Stimulated activated CD4-positive, alpha-beta T cell treated with anti-CD3 and anti-CD28 coated beads, TNF-alpha, amount 100 ng/mL, for 48 hours (primary cell): Measurements from ENCODE around the gene PARG.
"Not testable (repeated sequence)": the region's sequence is repeated elsewhere in the genome, so short reads cannot be mapped to it uniquely, and the experiment has no call there.

Experiments
- DNase-seq, 3 donors: peaks; one replicate each; pipeline ENCODE4 v3.0.0-alpha.2; 2020; ENCODE audit warnings: low read depth in 3 of 3

Gene PARG

GRCh38 chr10:49941447-49942338 lies at the start of gene PARG, which contains the start of gene TIMM23B:
PARG (minus strand) TSS chr10:49942027; CDS start chr10:49941725, 302 bp downstream.
TIMM23B (plus strand) TSS chr10:49942053; CDS start chr10:49942195, 142 bp downstream.
- peak; percentile 61 to 64 (median 62) for DNase-seq

DNA sequence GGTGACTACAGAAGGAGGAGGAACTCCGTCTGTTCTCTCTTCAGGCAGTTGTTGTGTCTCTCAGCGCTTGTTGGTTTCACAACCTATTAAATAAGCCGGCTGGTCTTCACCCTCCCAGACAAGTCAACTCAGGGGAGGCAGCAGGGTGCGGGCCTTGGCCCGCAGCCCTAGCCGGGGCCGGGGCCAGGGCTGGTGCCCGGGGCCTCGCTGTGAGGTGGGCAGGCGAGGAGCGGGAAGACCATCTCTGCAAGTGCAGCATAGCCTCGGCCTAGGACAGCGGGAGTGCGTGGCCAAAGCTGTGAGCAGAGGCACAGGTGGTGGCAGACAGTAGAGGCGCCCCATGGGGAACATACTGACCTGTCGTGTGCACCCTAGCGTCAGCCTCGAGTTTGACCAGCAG lies 46.5 kb upstream of the PARG start, which contains the start of gene AGAP6:
Gene AGAP6 (plus strand): TSS at position 31 of the 400 bp plus-strand sequence. CDS start 310 bp downstream, at position 341.
- DNase-seq = not testable (repeated sequence)

DNA sequence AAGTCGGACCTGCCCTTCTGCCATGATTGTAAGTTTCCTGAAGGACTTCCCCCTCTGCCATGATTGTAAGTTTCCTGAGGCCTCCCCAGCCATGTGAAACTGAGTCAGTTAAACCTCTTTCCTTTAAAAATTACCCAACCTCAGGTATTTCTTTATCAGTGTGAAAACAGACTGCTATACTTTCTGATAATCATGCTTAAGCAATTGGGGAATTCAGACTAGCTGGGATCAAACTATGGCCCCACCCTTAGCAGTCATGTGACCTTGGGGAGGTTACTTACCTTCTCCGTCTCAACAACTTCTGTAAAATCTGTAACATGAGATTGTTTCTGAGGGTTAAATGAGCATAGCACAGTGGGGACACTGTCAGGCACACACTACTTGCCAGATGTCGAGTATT lies 45.4 kb upstream of the PARG start:
- not testable (repeated sequence) for DNase-seq

DNA sequence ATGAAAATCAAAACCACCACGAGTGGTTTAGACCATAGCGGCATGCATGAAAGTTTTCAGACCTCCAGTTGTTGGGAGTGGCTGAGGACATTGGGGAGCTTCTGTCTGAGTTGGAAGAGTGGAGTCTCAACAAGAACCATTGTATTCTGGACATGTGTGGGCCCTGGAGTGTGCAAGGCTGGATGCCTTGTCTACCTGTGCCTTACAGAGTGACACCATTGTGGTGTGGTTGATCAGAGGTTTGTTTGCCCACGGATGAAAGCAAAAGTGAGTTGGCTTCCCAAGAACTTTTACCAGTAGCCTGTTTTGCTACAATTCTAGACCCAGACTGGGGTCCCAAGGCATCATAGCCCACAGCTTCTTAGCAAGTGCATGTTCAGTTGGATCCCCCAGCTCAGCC lies 35.9 kb upstream of the PARG start:
- not testable (repeated sequence) for DNase-seq

- DNase-seq = not testable (repeated sequence)
Observed at GRCh38 chr10:49972094-49972493, 30.3 kb upstream of the PARG start.

GRCh38 chr10:49971466-49971865 lies 29.6 kb upstream of the PARG start:
- not testable (repeated sequence) for DNase-seq

DNA sequence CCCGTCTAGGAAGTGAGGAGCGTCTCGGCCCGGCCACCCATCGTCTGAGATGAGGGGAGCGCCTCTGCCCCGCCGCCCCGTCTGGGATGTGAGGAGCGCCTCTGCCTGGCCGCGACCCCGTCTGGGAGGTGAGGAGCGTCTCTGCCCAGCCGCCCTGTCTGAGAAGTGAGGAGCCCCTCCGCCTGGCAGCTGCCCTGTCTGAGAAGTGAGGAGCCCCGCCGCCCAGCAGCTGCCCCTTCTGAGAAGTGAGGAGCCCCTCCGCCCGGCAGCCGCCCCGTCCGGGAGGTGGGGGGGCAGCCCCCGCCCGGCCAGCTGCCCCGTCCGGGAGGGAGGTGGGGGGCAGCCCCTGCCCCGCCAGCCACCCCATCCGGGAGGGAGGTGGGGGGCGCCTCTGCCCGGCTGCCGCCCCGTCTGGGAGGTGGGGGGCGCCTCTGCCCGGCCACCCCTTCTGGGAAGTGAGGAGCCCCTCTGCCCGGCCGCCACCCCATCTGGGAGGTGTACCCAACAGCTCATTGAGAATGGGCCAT lies 28.6 kb upstream of the PARG start:
- DNase-seq = not testable (repeated sequence)

DNA sequence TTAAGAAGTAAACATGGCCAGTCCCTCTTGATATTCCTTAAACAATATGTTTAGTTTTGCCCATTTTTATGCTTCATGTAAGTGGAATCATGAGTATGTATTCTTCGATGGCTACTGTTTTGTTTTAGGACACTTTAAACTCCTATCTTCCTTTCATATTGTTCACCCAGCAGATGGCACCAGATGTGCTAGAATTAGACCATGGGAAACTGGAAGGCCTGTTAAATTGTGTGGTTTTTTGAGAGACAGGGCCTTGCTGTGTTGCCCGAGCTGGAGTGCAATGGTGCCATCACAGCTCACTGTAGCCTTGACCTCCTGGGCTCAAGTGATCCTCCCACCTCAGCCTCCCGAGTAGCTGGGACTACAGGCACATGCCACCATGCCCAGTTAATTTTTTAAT lies 11.3 kb upstream of the PARG start:
- not testable (repeated sequence) for DNase-seq

DNA sequence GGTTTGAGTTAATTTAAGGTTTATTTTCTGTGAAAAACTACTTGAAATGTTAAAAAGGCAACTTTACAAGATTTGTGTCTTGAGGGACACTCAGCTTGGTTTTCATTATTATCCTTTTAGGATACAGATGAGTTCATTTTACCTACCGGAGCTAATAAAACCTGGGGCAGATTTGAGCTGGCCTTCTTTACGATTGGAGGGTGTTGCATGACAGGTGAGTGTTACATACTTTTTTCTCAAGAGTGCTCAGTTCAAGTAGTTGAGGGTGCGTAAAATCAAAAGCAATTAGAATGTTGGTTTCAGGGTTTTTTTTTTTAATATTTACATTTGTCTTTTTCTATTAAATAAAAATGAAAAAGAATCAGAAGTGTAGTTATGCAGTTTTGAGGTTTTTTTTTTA lies 10.2 kb upstream of the PARG start:
- DNase-seq = not testable (repeated sequence)

DNA sequence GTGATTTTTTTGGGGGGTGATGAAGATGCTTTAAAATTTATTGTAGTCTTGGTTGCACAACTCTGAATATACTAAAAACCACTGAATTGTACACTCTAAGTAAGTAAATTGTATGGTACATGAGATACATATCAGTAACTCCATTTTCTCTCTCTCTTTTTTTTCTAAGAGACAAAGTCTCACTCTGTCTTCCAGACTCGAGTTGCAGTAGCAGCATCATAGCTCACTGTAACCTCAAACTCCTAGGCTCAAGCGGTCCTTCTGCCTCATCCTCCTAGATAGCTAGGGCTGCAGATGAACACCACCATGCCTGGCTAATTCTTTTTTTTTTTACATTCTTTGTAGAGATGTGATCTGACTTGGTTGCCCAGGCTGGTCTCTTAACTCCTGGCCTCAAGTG lies 6.9 kb upstream of the PARG start:
- not testable (repeated sequence) for DNase-seq

DNA sequence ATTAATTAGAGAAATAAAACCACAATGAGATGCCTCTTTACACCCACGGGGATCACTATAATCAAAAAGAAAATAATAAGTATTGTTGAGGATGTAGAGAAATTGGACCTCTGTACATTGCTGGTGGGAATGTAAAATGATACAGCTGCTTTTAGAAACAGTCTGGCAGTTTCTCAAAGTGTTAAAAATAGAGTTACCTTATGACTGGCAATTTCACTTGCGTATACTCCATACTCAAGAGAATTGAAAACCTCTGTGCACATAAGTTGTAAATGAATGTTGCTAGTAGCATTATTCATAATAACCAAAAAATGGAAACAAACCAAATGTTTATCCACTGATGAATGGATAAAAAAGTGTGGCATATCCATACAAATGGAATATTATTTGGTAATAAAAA lies 6.3 kb upstream of the PARG start:
- DNase-seq = not testable (repeated sequence)

DNA sequence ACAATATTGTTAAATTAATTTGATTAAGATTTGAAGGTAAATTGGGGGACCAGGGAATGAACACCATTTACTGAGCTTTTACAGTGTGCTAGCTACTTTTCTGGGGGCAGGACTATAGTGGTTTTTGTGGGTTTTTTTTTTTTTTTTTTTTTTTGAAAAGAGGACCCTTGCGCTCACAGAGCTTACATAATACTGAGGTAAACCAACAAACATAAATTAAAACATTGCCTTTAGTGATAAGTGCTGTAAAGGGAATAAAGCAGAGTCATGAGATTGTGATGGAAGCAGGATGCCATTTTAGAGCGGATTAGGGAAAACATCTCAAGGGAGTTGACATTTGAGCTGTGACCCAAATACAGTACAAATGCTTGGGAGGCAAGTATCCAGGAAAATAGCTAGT lies 1.8 kb upstream of the PARG start:
- DNase-seq = not testable (repeated sequence)

GRCh38 chr10:49942339-49942705 lies 495 bp upstream of the PARG start:
- not testable (repeated sequence) for DNase-seq

- not testable (repeated sequence) for DNase-seq
Observed at GRCh38 chr10:49931959-49932728, 9.7 kb downstream of the PARG start.

DNA sequence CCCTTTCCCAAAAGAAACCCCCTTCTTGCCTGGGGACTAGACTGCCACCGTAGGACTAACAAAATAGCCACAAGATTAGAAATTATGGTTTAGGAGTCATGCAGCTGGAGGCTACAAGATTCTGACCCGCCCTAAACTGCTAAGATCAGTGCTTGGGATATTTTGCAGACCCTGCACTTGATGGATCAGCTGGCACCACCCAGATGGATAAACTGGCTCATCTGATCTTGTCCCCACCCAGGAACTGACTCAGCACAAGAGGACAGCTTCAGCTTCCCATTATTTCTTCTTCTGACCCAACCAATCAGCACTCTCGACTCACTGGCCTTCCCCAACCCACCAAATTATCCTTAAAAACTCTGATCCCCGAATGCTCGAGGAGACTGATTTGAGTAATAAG lies 10.6 kb downstream of the PARG start:
- DNase-seq = not testable (repeated sequence)

DNA sequence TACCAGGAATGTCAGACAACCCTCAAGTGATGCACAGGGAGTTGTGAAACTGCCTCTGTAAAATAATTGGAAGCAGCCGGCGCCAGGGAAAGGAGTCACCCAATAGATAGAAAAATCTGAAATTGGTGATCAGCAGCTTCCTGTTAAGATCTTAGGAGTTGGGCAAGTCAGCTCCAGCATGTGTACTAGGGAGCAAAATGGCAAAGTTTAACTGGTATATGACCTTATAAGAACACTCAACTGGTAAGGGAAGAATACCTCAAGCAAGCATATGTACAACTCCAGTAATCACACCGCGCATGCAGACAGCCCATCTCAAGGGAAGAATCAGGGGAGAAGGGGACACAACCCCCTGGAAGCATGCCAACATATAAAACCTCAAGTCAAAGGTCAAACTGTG lies 18.3 kb downstream of the PARG start:
- DNase-seq = not testable (repeated sequence)

GRCh38 chr10:49922041-49922440 lies 19.8 kb downstream of the PARG start:
- DNase-seq = not testable (repeated sequence)

- DNase-seq = not testable (repeated sequence)
Observed at GRCh38 chr10:49917927-49918326, 23.9 kb downstream of the PARG start.

DNA sequence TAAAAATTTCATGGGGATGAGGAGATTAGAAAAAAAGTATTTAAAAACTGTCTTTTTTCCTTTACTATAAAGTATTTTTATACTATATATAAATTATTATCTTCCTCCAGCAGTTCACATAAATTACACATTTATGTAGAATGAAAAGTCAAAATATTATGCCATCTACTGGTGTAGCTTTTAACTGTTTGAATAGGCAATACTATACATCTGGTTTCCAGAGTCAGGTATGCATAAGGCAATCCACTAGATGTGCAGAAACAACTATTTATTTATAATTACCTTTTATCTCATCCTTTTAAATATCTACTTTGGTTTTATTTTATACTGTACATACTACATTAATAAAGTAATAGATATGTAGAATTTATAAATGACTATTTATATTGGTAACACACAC lies 25.4 kb downstream of the PARG start:
- not testable (repeated sequence) for DNase-seq

- not testable (repeated sequence) for DNase-seq
Observed at GRCh38 chr10:49910295-49910694, 31.5 kb downstream of the PARG start.

DNA sequence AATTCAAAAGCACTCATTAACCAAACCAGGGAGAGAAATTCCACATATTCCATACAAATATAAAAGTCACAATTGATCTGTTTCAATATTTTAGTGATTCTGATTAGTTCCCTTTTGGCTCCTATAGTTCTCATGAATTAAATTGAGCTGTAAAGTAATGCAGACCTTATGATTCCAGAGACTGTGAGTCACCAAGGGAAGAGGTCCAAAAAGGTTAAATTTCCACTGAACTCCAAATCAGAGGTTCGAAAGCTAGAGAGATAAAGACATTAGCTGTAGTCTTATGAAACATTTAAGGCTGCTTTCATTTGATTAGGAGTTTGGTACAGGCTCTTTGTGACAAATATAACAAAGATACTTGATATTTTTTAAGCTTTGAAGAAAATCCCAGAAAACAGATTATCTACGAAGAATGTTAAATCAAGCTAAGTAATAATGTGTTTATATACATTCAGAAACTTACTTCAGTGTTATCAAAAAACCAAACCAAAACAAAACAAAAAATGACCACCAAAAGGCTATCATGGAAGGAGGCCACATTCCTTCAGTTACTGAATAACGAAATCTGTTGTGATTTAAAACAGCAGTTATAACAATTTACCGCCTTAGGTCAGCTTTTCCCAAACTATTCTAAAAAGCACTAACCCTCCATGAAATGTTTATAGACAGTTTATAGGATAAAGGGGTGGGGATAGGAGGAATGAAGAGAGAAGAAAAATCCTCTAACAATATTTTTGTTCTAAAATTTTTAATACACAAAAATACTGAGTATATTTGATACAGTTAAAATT lies 33.3 kb downstream of the PARG start:
- not testable (repeated sequence) for DNase-seq
